Femur (tissue), 1 donor: ENCODE results near the gene AGBL4.
"Not testable (repeated sequence)": the region's sequence is repeated elsewhere in the genome, so short reads cannot be mapped to it uniquely, and the experiment has no call there.

Source experiments
- DNase-seq: peaks from one replicate; pipeline ENCODE4 v3.0.0-alpha.2; 2017

The AGBL4 gene

DNA sequence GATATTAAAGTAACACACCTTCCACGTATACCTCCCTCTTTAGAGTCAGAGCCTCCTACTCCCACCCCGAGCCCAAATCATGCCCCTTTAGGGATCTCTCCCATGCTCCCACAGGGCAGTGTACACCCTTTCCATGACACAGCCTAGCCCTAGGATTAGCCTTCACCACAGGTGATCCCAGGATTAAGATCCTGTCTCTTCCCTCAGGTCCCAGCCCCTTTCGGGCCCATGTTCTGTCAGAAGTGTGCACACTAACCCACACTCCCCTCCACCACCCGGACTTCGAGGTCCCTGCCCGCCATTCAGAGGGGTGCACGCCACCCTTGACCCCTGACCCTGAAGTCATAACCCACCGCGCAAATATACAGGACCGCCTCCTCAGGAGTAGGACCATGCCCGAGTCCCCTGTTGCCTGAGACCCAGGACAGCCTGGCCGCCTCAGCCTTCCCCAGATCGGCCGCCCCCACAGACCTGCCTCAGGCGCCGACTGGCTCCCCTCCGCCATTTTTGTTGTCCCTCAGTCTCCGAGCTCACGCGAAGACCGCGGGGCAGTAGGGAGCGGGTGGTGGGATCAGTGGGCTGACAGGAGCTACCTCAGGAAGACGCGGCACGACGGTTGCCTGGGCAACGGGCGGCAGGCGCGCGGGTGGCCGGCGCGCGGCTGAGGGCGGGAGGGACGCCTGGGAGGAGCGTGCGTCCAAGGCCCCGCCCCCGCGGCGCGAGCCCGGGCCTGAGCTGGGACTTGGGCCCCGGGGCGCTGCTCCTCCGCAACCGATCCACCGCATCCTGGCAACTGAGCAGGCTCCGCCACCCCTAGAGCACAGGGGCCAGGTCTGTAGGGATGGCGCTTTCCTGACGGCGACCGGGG, at the start of gene AGBL4:
AGBL4 (minus strand) TSS at position 663 of the 868 bp plus-strand sequence.
- DNase-seq, result peak; percentile 61

DNA sequence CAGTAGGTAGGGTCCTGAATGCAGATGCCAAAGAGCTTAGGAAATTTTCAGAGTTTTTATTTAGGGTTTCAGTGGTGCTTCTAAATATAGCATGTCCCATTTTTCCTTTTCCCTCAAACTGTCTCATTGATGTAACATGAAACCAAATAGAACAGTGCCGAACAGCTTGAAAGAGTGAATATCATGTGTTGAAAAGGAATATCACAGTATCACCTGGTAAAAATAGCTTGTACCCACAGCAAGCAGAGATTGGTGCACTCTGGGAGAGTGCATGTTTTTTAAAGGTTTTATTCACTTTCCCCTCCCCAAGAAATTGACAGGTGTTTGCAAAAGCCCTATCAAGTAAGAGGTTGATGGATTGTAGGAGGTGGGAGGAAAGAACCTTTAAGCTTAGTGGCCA, 43.1 kb upstream of the AGBL4 start:
- no peak for DNase-seq

DNA sequence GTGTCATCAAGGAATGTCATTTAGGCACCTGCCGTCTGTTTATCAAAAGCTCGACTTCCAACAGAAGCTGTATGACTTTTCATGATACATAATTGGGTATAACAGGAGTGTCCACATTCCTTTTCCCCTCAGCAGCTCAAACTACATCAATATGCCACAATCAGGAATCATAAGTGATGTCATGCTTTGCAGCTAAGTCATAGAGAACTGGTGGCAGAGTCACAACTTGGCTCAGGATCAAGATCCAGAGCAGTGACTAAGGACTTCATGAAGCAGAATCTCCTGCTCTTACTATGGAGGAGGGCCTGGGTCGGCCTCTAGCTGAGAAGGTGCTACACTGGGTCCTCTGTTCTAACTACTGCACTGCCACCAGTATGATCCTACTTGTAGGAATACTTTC, 36.5 kb upstream of the AGBL4 start:
- no peak for DNase-seq

DNA sequence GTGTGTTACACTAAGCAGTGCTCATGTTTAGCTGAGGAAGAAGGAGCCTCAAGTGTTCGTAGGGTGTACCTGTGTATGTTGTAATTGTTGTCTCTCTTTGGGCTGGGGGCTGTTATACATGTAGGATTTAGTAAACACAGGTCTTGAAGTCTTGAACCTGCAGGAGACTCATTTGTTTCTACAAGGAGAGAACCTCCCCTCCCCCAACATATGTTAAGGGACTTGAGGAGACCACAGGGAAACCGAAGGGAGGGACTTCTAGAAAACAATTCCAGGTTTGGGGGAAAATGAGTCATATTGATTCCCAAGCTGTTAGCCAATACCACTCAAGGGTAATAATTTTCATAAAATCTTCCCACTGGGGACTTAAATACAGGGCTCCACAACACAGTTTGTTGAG, 25.0 kb upstream of the AGBL4 start:
- DNase-seq, result no peak

DNA sequence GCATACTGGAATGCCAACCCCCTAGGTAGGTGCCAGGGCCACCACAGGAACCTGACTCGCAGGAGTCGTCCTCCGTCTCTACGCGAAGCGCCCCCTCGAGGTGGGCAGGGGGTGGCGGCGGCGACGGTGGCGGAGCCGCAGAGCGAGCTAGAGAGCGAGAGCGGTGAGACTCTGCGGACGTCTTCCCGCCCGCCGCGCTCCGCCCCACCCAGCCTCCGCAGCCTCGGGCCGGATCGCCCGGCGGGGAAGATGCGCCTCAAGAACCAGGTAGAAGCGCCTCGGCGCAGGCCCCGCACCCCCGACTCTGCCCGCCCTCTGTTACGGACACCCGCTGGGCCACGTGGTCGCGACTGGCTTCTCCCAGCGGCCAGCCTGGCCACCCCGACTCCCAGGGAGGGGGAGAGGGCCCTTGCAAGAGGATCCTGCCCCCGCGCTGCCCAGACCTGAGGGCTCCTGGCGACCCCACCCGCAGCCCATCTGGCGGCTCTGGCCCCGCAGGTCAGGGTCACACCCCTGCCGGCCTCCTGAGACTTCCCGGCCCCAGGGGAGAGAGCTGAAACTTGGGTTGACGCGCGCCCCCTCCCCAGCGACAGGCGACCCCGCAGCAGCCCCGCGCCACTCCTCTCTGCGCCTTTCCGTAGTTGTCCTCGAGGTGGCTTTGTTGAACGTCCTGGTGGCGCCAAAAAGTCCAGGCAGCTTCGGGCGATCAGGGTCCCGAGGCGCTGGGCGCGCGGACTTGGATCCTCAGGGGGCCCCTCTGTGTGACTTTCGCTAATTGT, 24.4 kb upstream of the AGBL4 start:
- DNase-seq, result no peak

DNA sequence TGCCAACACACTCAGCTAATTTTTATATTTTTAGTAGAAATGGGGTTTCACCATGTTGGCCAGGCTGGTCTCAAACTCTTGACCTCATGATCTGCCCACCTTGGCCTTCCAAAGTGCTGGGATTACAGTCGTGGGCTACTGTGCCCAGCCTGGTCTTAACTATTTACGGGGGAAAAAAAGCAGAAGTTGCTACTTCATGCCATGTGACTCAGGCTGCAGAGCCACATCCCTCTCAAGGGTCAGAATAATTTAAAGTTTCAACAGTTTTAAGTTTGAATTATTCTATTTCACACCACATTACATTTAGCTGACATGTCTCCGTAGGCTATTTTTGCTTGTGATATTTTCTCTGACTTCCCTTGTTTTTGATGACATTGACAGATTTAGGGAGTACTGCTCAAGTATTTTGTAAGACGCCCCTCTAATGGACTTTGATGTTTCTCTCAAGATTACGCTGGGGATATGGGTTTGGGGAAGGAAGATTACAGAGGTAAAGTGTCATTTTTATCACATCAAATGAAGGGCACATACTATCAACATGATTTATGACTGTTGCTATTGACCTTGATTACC, 14.6 kb upstream of the AGBL4 start:
- no peak for DNase-seq

DNA sequence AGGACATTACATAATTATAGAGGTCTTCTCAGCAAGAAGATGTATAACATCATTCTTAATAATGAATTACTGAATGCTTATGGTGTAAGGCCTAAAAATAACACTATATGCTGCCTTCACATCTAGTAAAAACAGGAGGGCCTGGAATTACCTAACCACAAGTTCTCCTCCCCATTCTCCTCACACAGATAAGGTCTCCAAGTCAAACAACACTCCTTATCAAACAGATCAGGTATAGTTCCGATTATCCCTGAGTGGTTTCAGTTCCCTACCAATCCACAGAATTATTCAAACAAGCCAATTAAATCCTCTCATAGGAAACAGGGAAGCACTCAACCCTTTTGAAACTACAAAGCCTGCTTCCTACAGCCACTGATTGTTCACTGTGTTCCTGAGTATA, 4.0 kb upstream of the AGBL4 start:
- no peak for DNase-seq

DNA sequence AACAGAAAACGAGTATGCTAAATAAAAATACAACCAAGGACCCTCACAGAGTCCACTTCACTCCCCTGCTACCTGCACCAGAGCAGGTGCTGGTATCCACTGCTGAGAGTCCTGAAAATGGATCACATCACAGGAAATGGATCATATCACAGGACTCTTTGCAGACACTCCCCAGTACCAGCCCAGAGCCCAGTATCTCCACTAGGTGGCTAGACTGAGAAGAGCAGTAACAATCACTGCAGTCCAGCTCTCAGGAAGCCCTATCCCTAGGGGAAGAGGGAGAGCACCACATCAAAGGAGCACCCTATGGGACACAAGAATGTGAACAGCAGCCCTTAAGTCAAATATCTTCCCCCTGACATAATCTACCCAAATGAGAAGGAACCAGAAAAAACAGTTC, 28.0 kb downstream of the AGBL4 start:
- no peak for DNase-seq

DNA sequence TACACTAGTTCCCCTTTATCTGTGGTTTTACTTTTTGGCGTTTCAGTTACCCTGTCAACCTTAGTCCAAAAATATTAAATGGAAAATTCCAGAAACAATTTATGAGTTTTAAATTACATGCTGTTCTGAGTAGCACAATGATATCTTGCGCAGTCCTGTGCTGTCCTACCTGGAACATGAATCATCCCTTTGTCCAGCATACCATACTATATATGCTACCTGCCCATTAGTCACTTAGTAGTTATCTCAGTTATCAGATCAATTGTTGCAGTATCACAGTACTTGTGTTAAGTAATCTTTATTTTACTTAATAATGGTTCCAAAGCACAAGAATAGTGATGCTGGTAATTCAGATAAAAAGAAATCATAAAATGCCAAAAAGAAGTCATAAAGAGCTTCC, 52.7 kb downstream of the AGBL4 start:
- no peak for DNase-seq

DNA sequence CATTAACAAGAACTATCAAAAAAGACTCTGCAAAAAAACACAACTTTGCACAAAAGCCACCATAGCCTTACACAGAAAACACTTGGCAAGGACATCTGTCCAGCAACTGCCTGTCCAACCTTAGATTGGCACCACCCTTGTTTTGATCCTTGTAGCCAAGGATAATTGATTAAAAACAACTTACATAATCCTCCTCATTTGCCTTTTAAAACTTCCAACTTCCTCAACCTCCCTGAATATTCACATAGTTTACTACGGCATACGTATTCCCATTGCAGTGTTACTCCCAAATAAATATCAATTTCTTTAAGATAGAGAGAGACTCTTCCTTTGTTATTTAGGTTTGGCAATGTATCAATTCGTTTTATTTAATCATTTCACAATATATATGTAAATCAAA, 72.4 kb downstream of the AGBL4 start:
- no peak for DNase-seq

DNA sequence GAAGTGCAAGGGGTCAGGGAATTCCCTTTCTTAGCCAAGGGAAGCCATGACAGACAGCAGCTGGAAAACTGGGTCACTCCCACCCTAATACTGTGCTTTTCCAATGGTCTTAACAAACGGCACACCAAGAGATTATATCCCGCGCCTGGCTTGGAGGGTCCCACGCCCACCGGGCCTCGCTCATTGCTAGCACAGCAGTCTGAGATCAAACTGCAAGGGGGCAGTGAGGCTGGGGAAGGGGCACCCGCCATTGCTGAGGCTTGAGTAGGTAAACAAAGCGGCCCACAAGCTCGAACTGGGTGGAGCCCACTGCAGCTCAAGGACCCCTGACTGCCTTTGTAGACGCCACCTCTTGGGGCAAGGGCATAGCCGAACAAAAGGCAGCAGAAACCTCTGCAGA, 108.5 kb downstream of the AGBL4 start:
- not testable (repeated sequence) for DNase-seq

DNA sequence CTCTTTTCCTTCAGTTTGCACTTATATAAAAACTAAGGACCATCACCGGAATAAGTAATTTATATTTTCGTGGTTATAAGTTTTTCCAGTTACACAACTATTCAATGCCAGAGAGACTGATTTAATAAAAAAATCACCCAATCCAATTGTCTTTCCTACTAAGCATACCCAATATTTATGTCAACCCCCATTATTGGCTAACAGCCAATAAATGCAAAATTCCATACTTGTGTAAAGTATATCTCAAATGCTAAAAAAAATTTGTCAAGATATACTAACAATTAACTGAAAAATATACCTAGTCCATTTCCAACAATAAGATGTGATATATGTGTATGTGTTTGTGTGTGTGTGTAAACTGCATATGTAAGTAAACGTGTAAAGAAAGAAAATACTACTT, 117.4 kb downstream of the AGBL4 start:
- no peak for DNase-seq

DNA sequence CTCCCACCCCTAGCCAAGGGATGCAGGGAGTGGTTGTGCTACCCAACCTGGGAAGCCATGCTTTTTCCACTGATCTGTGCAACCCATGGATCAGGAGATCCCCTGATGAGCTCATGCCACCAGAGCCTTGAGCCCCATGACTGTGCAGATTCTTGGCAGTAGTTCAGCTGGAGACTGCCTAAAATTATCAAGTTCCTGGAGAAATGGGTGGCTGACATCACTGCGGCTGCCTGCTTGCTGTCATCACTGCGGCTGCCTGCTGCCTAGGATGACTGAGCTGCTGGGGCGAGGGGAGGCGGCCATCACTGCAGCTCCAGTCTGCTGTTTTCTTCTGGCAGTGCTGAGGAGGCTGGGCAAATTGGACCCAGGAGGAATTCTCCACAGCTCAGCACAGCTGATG, 159.2 kb downstream of the AGBL4 start:
- DNase-seq, result no peak

DNA sequence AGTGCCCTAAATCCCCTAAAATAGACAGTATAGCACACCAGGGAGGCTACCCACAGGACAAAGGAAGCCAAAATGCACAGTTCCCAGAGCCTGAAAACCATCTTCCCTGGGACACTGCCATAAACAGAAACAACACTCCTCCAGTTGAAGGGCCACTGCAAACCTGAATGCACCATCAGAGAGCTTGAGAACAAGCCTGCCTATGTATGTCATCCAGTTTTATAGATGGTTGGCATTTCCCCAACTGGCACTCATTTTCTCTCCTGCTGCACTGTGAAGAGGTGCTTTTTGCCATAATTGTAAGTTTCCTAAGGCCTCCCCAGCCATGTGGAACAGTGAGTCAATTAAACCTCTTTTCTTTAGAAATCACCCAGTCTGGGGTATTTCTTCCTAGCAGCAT, 169.0 kb downstream of the AGBL4 start:
- DNase-seq, result no peak

DNA sequence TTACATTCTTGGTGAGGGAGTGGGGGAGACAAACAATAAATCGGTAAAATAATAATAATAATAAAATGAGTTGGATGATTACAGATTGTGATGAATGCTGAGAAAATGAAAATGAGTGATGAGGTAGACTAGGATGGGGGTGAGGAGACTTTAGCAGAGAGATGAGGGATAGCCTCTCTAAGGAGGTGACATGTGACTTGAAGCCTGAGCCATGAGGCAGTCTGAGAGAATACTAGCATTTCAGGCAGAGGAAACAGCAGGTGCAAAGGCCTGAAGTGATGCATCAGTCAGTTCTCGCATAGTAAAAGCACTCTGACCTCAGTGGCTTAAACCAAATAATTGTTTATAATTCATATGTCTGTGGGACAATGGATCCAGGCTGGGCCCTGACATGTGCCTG, 181.2 kb downstream of the AGBL4 start:
- no peak for DNase-seq

DNA sequence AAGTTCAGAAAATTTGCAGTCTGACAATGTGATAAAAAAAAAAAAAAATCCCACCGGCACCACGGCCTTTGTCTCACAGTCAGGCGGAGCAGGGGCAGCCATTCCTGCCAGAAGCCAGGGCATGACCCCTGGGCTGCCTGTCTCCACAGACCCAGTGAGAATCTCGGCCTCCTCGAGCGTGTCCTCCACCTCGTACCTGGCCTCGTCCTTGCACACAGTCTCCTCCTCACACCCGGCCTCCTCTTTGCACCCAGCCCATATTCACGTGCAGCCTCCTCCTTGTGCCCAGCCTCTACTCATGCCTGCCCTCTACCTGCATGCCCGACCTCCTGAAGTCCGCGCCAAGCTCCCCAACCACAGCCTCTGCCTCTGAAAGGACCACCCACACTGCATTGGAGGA, 182.0 kb downstream of the AGBL4 start:
- DNase-seq, result no peak

DNA sequence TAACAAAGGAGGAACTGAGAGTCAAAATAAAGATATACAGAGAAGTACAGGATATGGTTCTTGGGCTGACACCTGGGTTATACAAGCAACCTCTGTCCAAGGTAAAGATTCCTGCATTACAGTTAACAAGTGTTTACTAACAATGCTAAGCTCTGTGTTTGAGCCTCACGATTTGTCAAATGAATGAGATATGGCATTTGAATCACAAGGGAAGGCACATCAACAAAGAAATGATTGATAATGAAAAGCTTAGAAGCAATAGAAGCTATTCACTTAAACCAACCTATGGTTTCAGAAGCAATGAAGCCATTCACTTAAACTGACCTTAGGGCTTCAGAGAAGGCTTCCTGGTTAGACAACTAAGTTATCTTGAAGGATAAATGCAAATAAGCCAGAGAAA, 199.5 kb downstream of the AGBL4 start:
- DNase-seq, result no peak

DNA sequence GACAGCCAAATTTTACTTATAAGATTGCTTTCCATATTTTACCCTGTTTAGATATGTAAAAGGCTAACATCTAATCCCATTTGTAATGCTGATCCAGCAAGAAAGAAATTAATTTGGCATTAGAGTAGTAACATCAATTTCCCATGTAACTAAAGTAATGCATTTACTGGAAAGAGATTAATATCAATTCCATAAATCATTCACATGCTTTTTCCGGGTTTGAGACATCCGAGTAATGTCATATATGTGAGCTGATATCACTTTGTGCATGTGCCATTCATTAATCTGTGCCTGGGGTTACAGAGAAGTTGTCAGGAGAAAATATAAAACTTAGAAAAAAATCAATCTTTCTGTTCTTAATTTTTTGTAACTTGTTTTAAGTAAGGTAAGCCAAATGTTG, 206.1 kb downstream of the AGBL4 start:
- DNase-seq, result no peak

DNA sequence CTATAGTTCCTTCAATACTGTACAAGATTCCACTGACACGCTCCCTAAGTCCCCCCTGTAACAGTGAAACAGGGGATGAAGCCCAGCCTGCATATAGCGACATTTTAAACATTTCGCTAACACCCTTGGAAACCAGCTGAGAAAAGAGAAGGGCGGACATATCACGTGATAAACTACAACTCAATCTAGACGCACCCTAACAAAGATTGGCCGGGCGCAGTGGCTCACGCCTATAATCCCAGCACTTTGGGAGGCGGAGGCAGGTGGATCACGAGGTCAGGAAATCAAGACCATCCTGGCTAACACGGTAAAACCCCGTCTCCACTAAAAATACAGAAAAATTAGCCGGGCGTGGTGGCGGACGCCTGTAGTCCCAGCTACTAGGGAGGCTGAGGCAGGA, 236.7 kb downstream of the AGBL4 start:
- DNase-seq, result not testable (repeated sequence)

DNA sequence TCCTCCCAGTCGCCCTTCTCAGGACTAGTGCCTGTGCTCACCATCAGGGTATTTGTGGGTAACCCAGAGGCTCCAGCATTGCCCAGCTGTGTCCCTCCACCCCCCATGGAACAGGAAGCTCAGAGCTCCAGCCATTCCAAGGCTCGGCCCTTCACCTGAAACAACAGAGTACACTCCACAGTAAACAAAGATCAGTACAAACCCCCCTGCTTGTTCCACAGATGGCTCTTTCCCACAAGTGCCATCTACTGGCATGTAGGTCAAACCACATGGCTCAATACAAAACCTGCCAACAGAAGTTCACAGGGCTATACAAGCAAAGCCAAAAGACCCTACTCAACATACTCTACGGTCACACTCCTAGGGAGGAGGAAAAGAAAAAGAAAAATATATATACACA, 258.7 kb downstream of the AGBL4 start:
- no peak for DNase-seq

DNA sequence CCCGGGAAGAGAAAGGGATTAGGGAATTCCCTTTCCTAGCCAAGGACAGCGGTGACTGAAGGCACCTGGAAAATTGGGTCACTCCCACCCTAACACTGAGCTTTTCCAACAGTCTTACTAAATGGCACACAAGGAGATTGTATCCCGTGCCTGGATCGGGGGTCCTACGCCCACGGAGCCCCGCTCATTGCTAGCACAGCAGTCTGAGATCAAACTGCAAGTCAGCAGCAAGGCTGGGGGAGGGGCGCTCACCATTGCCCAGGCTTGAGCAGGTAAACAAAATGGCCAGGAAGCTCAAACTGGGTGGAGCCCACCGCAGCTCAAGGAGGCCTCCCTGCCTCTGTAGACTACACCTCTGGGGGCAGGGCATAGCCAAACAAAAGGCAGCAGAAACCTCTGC, 285.6 kb downstream of the AGBL4 start:
- not testable (repeated sequence) for DNase-seq

DNA sequence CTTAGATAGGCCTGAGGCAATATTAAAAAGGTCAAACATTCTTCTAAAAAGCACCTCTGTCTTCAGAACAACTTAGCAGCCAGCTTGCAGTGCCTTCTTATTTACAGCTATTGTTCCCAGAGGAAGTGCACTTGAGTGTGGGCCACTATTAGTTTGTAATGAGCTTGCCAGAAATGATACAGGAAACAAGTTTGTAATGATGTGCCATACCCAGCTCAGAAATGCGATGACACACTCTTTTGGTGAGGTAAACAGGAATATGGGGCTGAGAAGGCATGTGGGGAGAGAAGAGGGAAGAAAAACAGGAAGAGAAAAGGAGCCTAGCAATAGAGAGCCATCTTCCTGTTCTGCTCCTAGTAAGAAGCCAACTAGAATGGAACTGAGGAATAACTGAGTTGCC, 295.4 kb downstream of the AGBL4 start:
- no peak for DNase-seq

DNA sequence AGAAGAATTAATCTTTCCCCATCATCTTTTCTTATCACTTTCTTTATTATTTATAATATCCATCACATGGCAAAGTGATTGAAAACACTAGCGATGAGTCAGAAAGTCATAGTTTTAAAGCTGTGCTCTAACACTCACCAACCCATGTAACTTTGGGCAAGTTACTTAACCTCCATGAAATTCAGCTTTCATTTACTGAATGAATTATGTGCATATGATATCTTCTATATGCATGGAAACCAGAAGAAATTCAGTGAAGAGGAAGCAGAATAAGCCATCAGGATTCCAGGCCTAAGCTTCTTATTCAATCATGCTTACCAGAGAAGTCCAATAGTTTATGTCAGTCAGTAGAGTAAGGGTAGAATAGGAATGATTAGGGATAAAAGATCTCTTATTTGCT, 300.1 kb downstream of the AGBL4 start:
- DNase-seq, result no peak

DNA sequence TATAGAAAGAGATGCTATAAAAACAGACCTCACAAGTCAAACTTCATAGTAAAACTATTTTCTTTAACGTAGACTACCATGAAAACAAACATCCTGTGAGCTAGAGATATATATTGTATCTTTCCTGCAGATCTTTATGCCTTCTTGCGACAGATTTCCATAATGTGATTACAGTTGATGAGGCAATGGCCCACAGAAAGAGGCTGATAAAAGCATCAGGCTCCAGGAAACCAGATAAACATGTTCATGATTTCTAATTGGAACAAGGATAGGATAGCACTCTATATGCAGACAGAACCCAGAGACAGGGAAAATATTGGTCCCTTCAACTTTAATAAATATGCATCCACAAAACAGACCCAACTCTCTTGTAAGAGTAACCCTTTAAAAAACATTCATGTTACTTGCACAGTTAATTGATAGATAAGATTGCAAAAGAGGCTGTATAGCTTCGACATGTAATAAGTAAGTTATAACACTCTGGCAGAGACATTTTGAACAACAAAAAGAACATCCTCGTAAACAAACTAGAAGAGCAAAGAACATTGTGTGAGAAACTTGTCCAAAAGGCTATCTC, 329.4 kb downstream of the AGBL4 start:
- no peak for DNase-seq
